KMS-11 (cell line): Measurements from ENCODE around the gene CDC25B.

Experiments used
- H2AFZ ChIP-seq: fragments of 200-600 bp; sonication (generic); 2 replicates; pipeline ENCODE4 v1.6.1; 2016; ENCODE audit warnings: antibody characterized with exemption, mixed run types, low read depth
- H3K27ac ChIP-seq: fragments of 200-600 bp; sonication (generic); 2 replicates; pipeline ENCODE4 v1.6.1; 2016; ENCODE audit warnings: mild to moderate bottlenecking, mixed run types
- H3K27me3 ChIP-seq: fragments of 200-600 bp; sonication (generic); 2 replicates; pipeline ENCODE4 v1.6.1; 2017; ENCODE audit warnings: mild to moderate bottlenecking, low read depth, mixed run types, moderate library complexity; ENCODE audit not compliant: insufficient read depth
- H3K36me3 ChIP-seq: fragments of 200-600 bp; sonication (generic); 2 replicates; pipeline ENCODE4 v1.6.1; 2017; ENCODE audit warnings: mild to moderate bottlenecking, mixed run types; ENCODE audit not compliant: insufficient read depth
- H3K4me1 ChIP-seq: fragments of 200-600 bp; sonication (generic); 2 replicates; pipeline ENCODE4 v1.6.1; 2016; ENCODE audit warnings: mild to moderate bottlenecking, low read depth, mixed run types; ENCODE audit not compliant: poor library complexity, severe bottlenecking
- H3K4me2 ChIP-seq: fragments of 200-600 bp; sonication (generic); 2 replicates; pipeline ENCODE4 v1.7.0; 2016; ENCODE audit warnings: mild to moderate bottlenecking, mixed run types
- H3K4me3 ChIP-seq: fragments of 200-600 bp; sonication (generic); IDR thresholded peaks from 2 replicates; pipeline ENCODE4 v1.6.1; 2017; ENCODE audit warnings: low read depth, low read length, mixed read lengths; ENCODE audit not compliant: insufficient read depth
- H3K79me2 ChIP-seq: fragments of 200-600 bp; sonication (generic); 2 replicates; pipeline ENCODE4 v1.6.1; 2016; ENCODE audit warnings: low read depth, mixed run types; ENCODE audit not compliant: insufficient read depth
- H3K9ac ChIP-seq: fragments of 200-600 bp; sonication (generic); 2 replicates; pipeline ENCODE4 v1.6.1; 2016; ENCODE audit warnings: mild to moderate bottlenecking, mixed run types
- H4K20me1 ChIP-seq: fragments of 200-600 bp; sonication (generic); 2 replicates; pipeline ENCODE4 v1.6.1; 2016; ENCODE audit warnings: mild to moderate bottlenecking, mixed run types; ENCODE audit not compliant: insufficient read depth
- CTCF ChIP-seq: fragments of 200-600 bp; sonication (generic); conservative IDR thresholded peaks from 2 replicates; pipeline ENCODE4 v1.6.1; 2017; ENCODE audit warnings: low read depth, mild to moderate bottlenecking, antibody characterized with exemption, low read length, moderate library complexity, mixed read lengths

CDC25B gene

GRCh38 chr20:3753098-3753497 lies 43.0 kb upstream of the CDC25B start:
- Histone ChIP-seq H3K27ac (no peak overlapping the region), H3K4me1 (no peaks in the 10 kb centered on the region)
- peak; percentile 52 for TF ChIP-seq CTCF

DNA sequence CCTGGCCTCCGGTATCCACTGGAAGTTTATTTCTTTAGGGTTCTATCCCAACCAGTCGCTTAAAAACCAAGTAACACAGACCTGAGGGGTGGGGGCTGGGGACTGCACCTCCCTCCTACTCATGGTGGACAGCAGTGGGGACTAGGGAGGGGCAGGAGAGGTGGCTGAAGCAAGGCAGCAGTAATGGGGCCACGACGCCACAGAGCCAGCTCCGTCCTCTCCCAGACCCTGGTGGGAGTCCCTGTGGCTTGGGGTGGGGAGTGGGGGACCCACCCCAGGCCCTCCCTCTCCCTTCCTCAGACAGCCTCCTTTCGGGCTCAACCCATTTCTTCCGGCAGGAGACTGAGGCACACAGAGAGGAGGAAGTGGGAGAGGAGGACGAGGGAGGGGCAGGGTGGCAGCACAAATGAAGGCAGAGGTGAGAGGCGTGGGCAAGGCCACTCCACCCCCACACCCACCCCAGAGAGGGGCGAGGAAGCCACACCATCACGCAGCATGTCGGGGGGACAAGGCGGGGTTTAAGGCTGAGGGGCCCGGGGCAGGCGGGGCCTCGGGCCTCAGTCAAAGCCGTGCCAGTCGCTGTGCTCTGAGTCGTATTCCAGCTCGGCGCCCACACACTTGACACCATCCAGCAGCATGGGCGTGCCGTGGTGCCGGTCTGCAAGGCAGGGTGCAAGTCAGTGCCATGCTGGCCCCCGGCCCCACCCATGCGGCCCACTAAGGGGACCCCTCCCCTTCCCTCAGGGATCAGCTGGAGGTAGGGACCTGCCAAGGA lies 42.4 kb upstream of the CDC25B start:
- Histone ChIP-seq H2AFZ (no peak overlapping the region), H3K4me2 (no peak overlapping the region), H3K9ac (no peak overlapping the region), H4K20me1 (no peaks in the 10 kb centered on the region), H3K27me3 (no peaks in the 10 kb centered on the region), H3K36me3 (no peaks in the 10 kb centered on the region), H3K79me2 (no peaks in the 10 kb centered on the region), H3K27ac (no peak overlapping the region), H3K4me1 (no peaks in the 10 kb centered on the region), H3K4me3 (no peak overlapping the region)
- no peak for TF ChIP-seq CTCF

More at GRCh38 chr20:3753098-3753497, 43.0 kb upstream of the CDC25B start:
- Histone ChIP-seq H4K20me1 (no peaks in the 10 kb centered on the region), H3K36me3 (no peaks in the 10 kb centered on the region), H3K9ac (no peak overlapping the region), H3K79me2 (no peaks in the 10 kb centered on the region), H3K4me3 (no peak overlapping the region), H2AFZ (no peak overlapping the region), H3K27me3 (no peaks in the 10 kb centered on the region), H3K4me2 (no peak overlapping the region)

DNA sequence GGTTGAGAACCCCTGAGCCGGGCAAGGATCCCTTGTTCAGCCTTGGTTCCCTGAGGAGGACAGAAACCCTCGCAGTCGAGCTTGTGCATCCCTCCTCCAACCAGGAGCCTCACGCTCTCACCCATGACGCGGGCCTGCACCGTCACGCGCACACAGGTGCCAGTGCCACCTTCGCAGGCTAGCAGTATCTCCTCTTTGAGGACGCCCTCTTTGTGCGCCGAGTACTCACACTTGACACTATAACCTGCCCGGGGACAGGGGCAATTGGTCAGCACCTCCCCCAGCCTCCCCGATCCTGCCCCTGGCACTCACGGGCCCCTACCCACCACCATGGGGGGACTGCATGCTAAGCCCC lies 41.9 kb upstream of the CDC25B start:
- Histone ChIP-seq H3K27ac (no peak overlapping the region), H3K27me3 (no peaks in the 10 kb centered on the region), H3K79me2 (no peaks in the 10 kb centered on the region), H3K9ac (no peak overlapping the region), H3K4me2 (no peak overlapping the region), H2AFZ (no peak overlapping the region), H3K4me3 (no peak overlapping the region), H3K4me1 (no peaks in the 10 kb centered on the region), H4K20me1 (no peaks in the 10 kb centered on the region), H3K36me3 (no peaks in the 10 kb centered on the region)
- TF ChIP-seq CTCF: no peak

- TF ChIP-seq CTCF: no peak
- Histone ChIP-seq H3K4me3 (no peak overlapping the region), H3K36me3 (no peaks in the 10 kb centered on the region), H3K79me2 (no peaks in the 10 kb centered on the region), H3K4me1 (no peaks in the 10 kb centered on the region), H3K9ac (no peak overlapping the region), H3K4me2 (no peak overlapping the region), H2AFZ (no peak overlapping the region), H4K20me1 (no peaks in the 10 kb centered on the region), H3K27me3 (no peaks in the 10 kb centered on the region), H3K27ac (no peak overlapping the region)
These were observed 40.8 kb upstream of the CDC25B start for GRCh38 chr20:3755269-3755668.
